HG02610 (cell line): ENCODE results near the gene HIRA.
"Not testable (repeated sequence)": the region's sequence is repeated elsewhere in the genome, so short reads cannot be mapped to it uniquely, and the experiment has no call there.

Source experiments
- ATAC-seq: cut with Tn5 transposase; IDR thresholded peaks from one replicate; pipeline ENCODE4 v1.9.1; 2021; ENCODE audit warnings: mild to moderate bottlenecking, moderate library complexity; ENCODE audit not compliant: unreplicated experiment

Gene HIRA

GRCh38 chr22:19387575-19387974, 44.0 kb downstream of the HIRA start:
- ATAC-seq = no peak

- ATAC-seq = no peak
These were observed 44.5 kb downstream of the HIRA start for GRCh38 chr22:19387038-19387437.

GRCh38 chr22:19386248-19386647, 45.3 kb downstream of the HIRA start:
- no peak for ATAC-seq

GRCh38 chr22:19385221-19385906, 46.2 kb downstream of the HIRA start:
- no peak for ATAC-seq

GRCh38 chr22:19383292-19383691, 48.2 kb downstream of the HIRA start:
- ATAC-seq = no peak

GRCh38 chr22:19382240-19382639, 49.3 kb downstream of the HIRA start:
- no peak for ATAC-seq

GRCh38 chr22:19378344-19378674, 53.2 kb downstream of the HIRA start:
- no peak for ATAC-seq

- no peak for ATAC-seq
These were observed 53.8 kb downstream of the HIRA start for GRCh38 chr22:19377565-19378343.

GRCh38 chr22:19376971-19377370, 54.6 kb downstream of the HIRA start:
- no peak for ATAC-seq

- ATAC-seq = no peak
These were observed 55.3 kb downstream of the HIRA start for GRCh38 chr22:19376247-19376646.

- no peak for ATAC-seq
These were observed 56.1 kb downstream of the HIRA start for GRCh38 chr22:19375435-19375834.

- no peak for ATAC-seq
These were observed 57.1 kb downstream of the HIRA start for GRCh38 chr22:19374410-19374809.

- ATAC-seq = no peak
These were observed 58.1 kb downstream of the HIRA start for GRCh38 chr22:19373450-19373849.

- no peak for ATAC-seq
These were observed 59.6 kb downstream of the HIRA start for GRCh38 chr22:19371893-19372292.

GRCh38 chr22:19368876-19369275, 62.7 kb downstream of the HIRA start:
- no peak for ATAC-seq

- ATAC-seq = no peak
These were observed 63.7 kb downstream of the HIRA start for GRCh38 chr22:19367763-19368367.

- not testable (repeated sequence) for ATAC-seq
These were observed 68.0 kb downstream of the HIRA start for GRCh38 chr22:19363541-19363940.

GRCh38 chr22:19361501-19362103, 69.9 kb downstream of the HIRA start:
- ATAC-seq = peak; percentile 84

- no peak for ATAC-seq
These were observed 70.7 kb downstream of the HIRA start for GRCh38 chr22:19360862-19361261.

GRCh38 chr22:19360300-19360792, 71.2 kb downstream of the HIRA start:
- no peak for ATAC-seq

GRCh38 chr22:19359554-19360299, 71.8 kb downstream of the HIRA start:
- no peak for ATAC-seq
